Measurements from ENCODE around the gene ZMYND11.

ZMYND11 gene

GRCh38 chr10:176677-177076 lies 41.4 kb downstream of the ZMYND11 start:
- no peak overlapping the region for H4K91ac ChIP-seq (ENCODE audit: low read depth, low read length)
- H3K79me2 ChIP-seq (ENCODE audit: control insufficient read depth, insufficient read depth, low read length, poor library complexity) = no peaks in the 10 kb centered on the region
- H4K12ac ChIP-seq (ENCODE audit: low read depth, low read length) = no peak overlapping the region
- no peaks in the 10 kb centered on the region for H3K27me3 ChIP-seq (ENCODE audit: insufficient read depth, low read length)
- no peak overlapping the region for H2AK5ac ChIP-seq (ENCODE audit: low read length)
- no peaks in the 10 kb centered on the region for H3K4me1 ChIP-seq (ENCODE audit: control insufficient read depth in 1 of 2, insufficient read depth in 2 of 2, low read length in 2 of 2)
- no peak overlapping the region for H2BK12ac ChIP-seq (ENCODE audit: low read length)
- peaks cover 3 to 6% of the 10 kb centered on the region in 2 experiments for H3K36me3 ChIP-seq (ENCODE audit: control insufficient read depth in 1 of 2, insufficient read depth in 2 of 2, low read length in 2 of 2)
- no peak overlapping the region for H3K4me2 ChIP-seq (ENCODE audit: low read length)
- H3K4ac ChIP-seq (ENCODE audit: low read depth, low read length) = no peak overlapping the region
- no peak overlapping the region for H2BK5ac ChIP-seq (ENCODE audit: low read depth, low read length, poor library complexity)
- H2AFZ ChIP-seq (ENCODE audit: insufficient read depth, low read length, poor library complexity) = no peak overlapping the region
- no peak overlapping the region for H3K9ac ChIP-seq (ENCODE audit: low read length)
- no peak overlapping the region for H3K18ac ChIP-seq (ENCODE audit: low read length)
- H3K9me3 ChIP-seq (ENCODE audit: insufficient read depth, low read depth, low read length) = no peaks in the 10 kb centered on the region
- no peak overlapping the region for H3K4me3 ChIP-seq (ENCODE audit: low read depth, low read length)
- H3K27ac ChIP-seq (ENCODE audit: low read depth, low read length) = no peak overlapping the region
- no peak overlapping the region for H2BK120ac ChIP-seq (ENCODE audit: insufficient read depth, low read length, poor library complexity)
- H4K8ac ChIP-seq (ENCODE audit: low read depth, low read length) = no peak overlapping the region
- no peak overlapping the region for H3K14ac ChIP-seq (ENCODE audit: low read length)
- no peaks in the 10 kb centered on the region for H3K79me1 ChIP-seq (ENCODE audit: low read length)
- no peak for DNase-seq
- no peak overlapping the region for H3K23ac ChIP-seq (ENCODE audit: low read length)

GRCh38 chr10:178208-178607 lies 43.0 kb downstream of the ZMYND11 start:
- H3K18ac ChIP-seq (ENCODE audit: low read length) = no peak overlapping the region
- H4K91ac ChIP-seq (ENCODE audit: low read depth, low read length) = no peak overlapping the region
- no peaks in the 10 kb centered on the region for H3K79me1 ChIP-seq (ENCODE audit: low read length)
- peak in 1 of 2 donors; percentile 52 for DNase-seq
- H3K4ac ChIP-seq (ENCODE audit: low read depth, low read length) = no peak overlapping the region
- no peak overlapping the region for H4K12ac ChIP-seq (ENCODE audit: low read depth, low read length)
- no peak overlapping the region for H2AK5ac ChIP-seq (ENCODE audit: low read length)
- peaks cover 3 to 6% of the 10 kb centered on the region in 2 experiments for H3K36me3 ChIP-seq (ENCODE audit: control insufficient read depth in 1 of 2, insufficient read depth in 2 of 2, low read length in 2 of 2)
- no peaks in the 10 kb centered on the region for H3K79me2 ChIP-seq (ENCODE audit: control insufficient read depth, insufficient read depth, low read length, poor library complexity)
- no peak overlapping the region for H3K27ac ChIP-seq (ENCODE audit: low read depth, low read length)
- no peaks in the 10 kb centered on the region for H3K9me3 ChIP-seq (ENCODE audit: insufficient read depth, low read depth, low read length)
- H4K8ac ChIP-seq (ENCODE audit: low read depth, low read length) = no peak overlapping the region
- H3K14ac ChIP-seq (ENCODE audit: low read length) = no peak overlapping the region
- H3K4me1 ChIP-seq (ENCODE audit: control insufficient read depth in 1 of 2, insufficient read depth in 2 of 2, low read length in 2 of 2) = no peaks in the 10 kb centered on the region
- no peak overlapping the region for H3K9ac ChIP-seq (ENCODE audit: low read length)
- H2BK12ac ChIP-seq (ENCODE audit: low read length) = no peak overlapping the region
- WGBS (ENCODE audit: extremely low coverage, insufficient coverage, insufficient read length) = no CpG with 5 or more reads among the region's 2 CpGs
- no peaks in the 10 kb centered on the region for H3K27me3 ChIP-seq (ENCODE audit: insufficient read depth, low read length)
- no peak overlapping the region for H2AFZ ChIP-seq (ENCODE audit: insufficient read depth, low read length, poor library complexity)
- H3K4me3 ChIP-seq (ENCODE audit: low read depth, low read length) = no peak overlapping the region
- no peak overlapping the region for H2BK120ac ChIP-seq (ENCODE audit: insufficient read depth, low read length, poor library complexity)
- no peak overlapping the region for H3K23ac ChIP-seq (ENCODE audit: low read length)
- H2BK5ac ChIP-seq (ENCODE audit: low read depth, low read length, poor library complexity) = no peak overlapping the region
- H3K4me2 ChIP-seq (ENCODE audit: low read length) = no peak overlapping the region

- Histone ChIP-seq H3K79me1 (ENCODE audit: low read length) (no peaks in the 10 kb centered on the region), H3K23ac (ENCODE audit: low read length) (no peak overlapping the region), H2BK120ac (ENCODE audit: insufficient read depth, low read length, poor library complexity) (no peak overlapping the region), H4K91ac (ENCODE audit: low read depth, low read length) (no peak overlapping the region), H3K9ac (ENCODE audit: low read length) (no peak overlapping the region), H3K4me2 (ENCODE audit: low read length) (no peak overlapping the region), H2BK5ac (ENCODE audit: low read depth, low read length, poor library complexity) (no peak overlapping the region), H3K79me2 (ENCODE audit: control insufficient read depth, insufficient read depth, low read length, poor library complexity) (no peaks in the 10 kb centered on the region), H3K4me1 (ENCODE audit: control insufficient read depth in 1 of 2, insufficient read depth in 2 of 2, low read length in 2 of 2) (no peaks in the 10 kb centered on the region), H4K8ac (ENCODE audit: low read depth, low read length) (no peak overlapping the region), H3K36me3 (ENCODE audit: control insufficient read depth in 1 of 2, insufficient read depth in 2 of 2, low read length in 2 of 2) (peaks cover 3 to 6% of the 10 kb centered on the region in 2 experiments), H2AFZ (ENCODE audit: insufficient read depth, low read length, poor library complexity) (no peak overlapping the region), H3K14ac (ENCODE audit: low read length) (no peak overlapping the region), H2BK12ac (ENCODE audit: low read length) (no peak overlapping the region), H3K4me3 (ENCODE audit: low read depth, low read length) (no peak overlapping the region), H3K27ac (ENCODE audit: low read depth, low read length) (no peak overlapping the region), H2AK5ac (ENCODE audit: low read length) (no peak overlapping the region), H3K18ac (ENCODE audit: low read length) (no peak overlapping the region), H4K12ac (ENCODE audit: low read depth, low read length) (no peak overlapping the region), H3K27me3 (ENCODE audit: insufficient read depth, low read length) (no peaks in the 10 kb centered on the region), H3K9me3 (ENCODE audit: insufficient read depth, low read depth, low read length) (no peaks in the 10 kb centered on the region), H3K4ac (ENCODE audit: low read depth, low read length) (no peak overlapping the region)
- DNase-seq = no peak
Measured at GRCh38 chr10:178723-179122, 43.5 kb downstream of the ZMYND11 start.

- Histone ChIP-seq H4K12ac (ENCODE audit: low read depth, low read length) (no peak overlapping the region), H2AK5ac (ENCODE audit: low read length) (no peak overlapping the region), H3K18ac (ENCODE audit: low read length) (no peak overlapping the region), H2BK12ac (ENCODE audit: low read length) (no peak overlapping the region), H3K27me3 (ENCODE audit: insufficient read depth, low read length) (no peaks in the 10 kb centered on the region), H4K91ac (ENCODE audit: low read depth, low read length) (no peak overlapping the region), H2BK5ac (ENCODE audit: low read depth, low read length, poor library complexity) (no peak overlapping the region), H3K79me2 (ENCODE audit: control insufficient read depth, insufficient read depth, low read length, poor library complexity) (no peaks in the 10 kb centered on the region), H3K9ac (ENCODE audit: low read length) (no peak overlapping the region), H3K4me2 (ENCODE audit: low read length) (no peak overlapping the region), H3K79me1 (ENCODE audit: low read length) (no peaks in the 10 kb centered on the region), H3K36me3 (ENCODE audit: control insufficient read depth in 1 of 2, insufficient read depth in 2 of 2, low read length in 2 of 2) (peaks cover 3 to 8% of the 10 kb centered on the region in 2 experiments), H2BK120ac (ENCODE audit: insufficient read depth, low read length, poor library complexity) (no peak overlapping the region), H3K27ac (ENCODE audit: low read depth, low read length) (no peak overlapping the region), H3K23ac (ENCODE audit: low read length) (no peak overlapping the region), H3K4me3 (ENCODE audit: low read depth, low read length) (no peak overlapping the region), H3K4me1 (ENCODE audit: control insufficient read depth in 1 of 2, insufficient read depth in 2 of 2, low read length in 2 of 2) (no peaks in the 10 kb centered on the region), H4K8ac (ENCODE audit: low read depth, low read length) (no peak overlapping the region), H3K9me3 (ENCODE audit: insufficient read depth, low read depth, low read length) (no peaks in the 10 kb centered on the region), H3K4ac (ENCODE audit: low read depth, low read length) (no peak overlapping the region), H2AFZ (ENCODE audit: insufficient read depth, low read length, poor library complexity) (no peak overlapping the region), H3K14ac (ENCODE audit: low read length) (no peak overlapping the region)
- no CpG with 5 or more reads among the region's 6 CpGs for WGBS (ENCODE audit: extremely low coverage, insufficient coverage, insufficient read length)
- no peak for DNase-seq
Measured at GRCh38 chr10:182441-183201, 47.4 kb downstream of the ZMYND11 start.
